HL-60 (cell line): ENCODE data around the gene FAM204A.

ENCODE experiments used
- CTCF ChIP-seq: IDR thresholded peaks from one replicate; pipeline ENCODE4 v1.5.1; 2011; ENCODE audit warnings: low read length, control low read depth, inconsistent platforms; ENCODE audit not compliant: insufficient read depth
- POLR2AphosphoS5 ChIP-seq: IDR thresholded peaks from 2 replicates; pipeline ENCODE4 v1.6.1; 2012; ENCODE audit warnings: low read depth
- REST ChIP-seq: IDR thresholded peaks from 2 replicates; pipeline ENCODE4 v1.6.1; 2012; ENCODE audit warnings: low read depth; ENCODE audit not compliant: insufficient replicate concordance
- SPI1 ChIP-seq: IDR thresholded peaks from 2 replicates; pipeline ENCODE4 v1.6.1; 2012; ENCODE audit warnings: low read depth, mild to moderate bottlenecking, borderline replicate concordance

- TF ChIP-seq REST = no peak
- no peak for TF ChIP-seq CTCF
- TF ChIP-seq POLR2AphosphoS5 = no peak
- TF ChIP-seq SPI1 = no peak
These were observed 68.5 kb downstream of the FAM204A start for GRCh38 chr10:118273662-118274061.
